Prostate gland (tissue), 2 donors: ENCODE data around the gene SLCO3A1. TPM values are rescaled to one million over a fixed set of nuclear protein-coding genes. Genes with fewer than 3 reads are reported as not detected.
"Not testable (repeated sequence)": the region's sequence is repeated elsewhere in the genome, so short reads cannot be mapped to it uniquely, and the experiment has no call there.

Source experiments
- DNase-seq: peaks from one replicate; pipeline ENCODE4 v3.0.0-alpha.2; 2019; ENCODE audit warnings: low spot score
- H3K27ac ChIP-seq, 2 donors: fragments of 200-600 bp; sonication (generic); 2 replicates each; pipeline ENCODE4 v1.5.1; 2017 to 2019
- H3K27me3 ChIP-seq: fragments of 200-600 bp; sonication (generic); replicated peaks from 2 replicates; pipeline ENCODE4 v1.5.1; 2019; ENCODE audit not compliant: insufficient read depth
- H3K36me3 ChIP-seq, 2 donors: fragments of 200-600 bp; sonication (generic); 1 replicate in 1 of 2; 2 replicates in 1 of 2; pipeline versions ENCODE4 v1.5.1 to v1.8.1; 2017 to 2019
- H3K4me1 ChIP-seq: fragments of 200-600 bp; sonication (generic); replicated peaks from 2 replicates; pipeline ENCODE4 v1.5.1; 2019
- H3K4me3 ChIP-seq, 2 donors: fragments of 200-600 bp; sonication (generic); 2 replicates each; pipeline ENCODE4 v1.5.1; 2017 to 2019
- H3K9me3 ChIP-seq: fragments of 200-600 bp; sonication (generic); 2 replicates; pipeline ENCODE4 v1.5.1; 2017
- CTCF ChIP-seq, 4 experiments: fragments of 200-600 bp in 2 of 4; fragments of 450-650 bp in 2 of 4; sonication (generic) in 2 of 4; IDR thresholded peaks; 1 replicate in 3 of 4; 2 replicates in 1 of 4; pipeline ENCODE4 v1.5.1; 2016 to 2019; ENCODE audit warnings: antibody characterized with exemption in 4 of 4, mild to moderate bottlenecking in 2 of 4, moderate library complexity in 2 of 4
- POLR2A ChIP-seq: fragments of 450-650 bp; IDR thresholded peaks from one replicate; pipeline ENCODE4 v1.6.1; 2016; ENCODE audit warnings: antibody characterized with exemption, mild to moderate bottlenecking
- POLR2AphosphoS5 ChIP-seq: sonication (generic); formaldehyde crosslinking; IDR thresholded peaks from one replicate; pipeline ENCODE4 v1.6.1; 2017; ENCODE audit warnings: antibody characterized with exemption
- WGBS: methylation state at CpG from one replicate; pipeline ENCODE4 v1.1.5; 2018; 5-methylcytosine and 5-hydroxymethylcytosine counted together
- intact Hi-C: fragments of 100-400 bp; cut with DNase I; formaldehyde crosslinking; loops from one replicate; pipeline ENCODE4 v1.14.2; 2022
- total RNA-seq, 2 donors: library from RNA; depleted of rRNA; stranded (reverse); fragments of >200 nt; gene quantifications; one replicate each; pipeline ENCODE4 v1.1.0, GENCODE V29; 2016

Gene SLCO3A1
- total RNA-seq, 2 donors from 2014 or later: 7.4 to 35.3 TPM

GRCh38 chr15:92062505-92062904 is 209.0 kb downstream of the SLCO3A1 start:
- no peak for DNase-seq
- no peaks in the 10 kb centered on the region for H3K9me3 ChIP-seq
- no peak overlapping the region for H3K4me3 ChIP-seq
- H3K4me1 ChIP-seq: no peaks in the 10 kb centered on the region
- 96% methylated on average over 5 of the region's 5 CpGs for WGBS
- intact Hi-C loops: no loop called here
- H3K27me3 ChIP-seq: no peaks in the 10 kb centered on the region
- H3K27ac ChIP-seq: no peak overlapping the region
- no peaks in the 10 kb centered on the region for H3K36me3 ChIP-seq
- TF ChIP-seq CTCF (IDR thresholded peaks at IDR 0.05): no peak
- no peak for TF ChIP-seq POLR2AphosphoS5
- TF ChIP-seq POLR2A: no peak

GRCh38 chr15:92068121-92068520 is 214.6 kb downstream of the SLCO3A1 start:
- Histone ChIP-seq H3K4me1 (no peaks in the 10 kb centered on the region), H3K36me3 (no peaks in the 10 kb centered on the region), H3K27ac (no peak overlapping the region), H3K27me3 (no peaks in the 10 kb centered on the region), H3K4me3 (no peak overlapping the region), H3K9me3 (no peaks in the 10 kb centered on the region)
- WGBS: 87% methylated on average over 7 of the region's 7 CpGs
- TF ChIP-seq POLR2A (no peak), CTCF (IDR thresholded peaks at IDR 0.05) (no peak), POLR2AphosphoS5 (no peak)
- no peak for DNase-seq
- intact Hi-C loops: no loop called here

- intact Hi-C loops: loop anchor here (10.0 kb wide), 1 partner anchor 125 kb away; no protein-coding TSS in a partner anchor
- TF ChIP-seq CTCF (IDR thresholded peaks at IDR 0.05): no peak
- TF ChIP-seq POLR2AphosphoS5: no peak
- no peak for TF ChIP-seq POLR2A
- 70% methylated on average over 20 of the region's 20 CpGs for whole genome bisulfite sequencing
- DNase-seq: no peak
- no peak overlapping the region for H3K27ac ChIP-seq
- H3K4me3 ChIP-seq: no peak overlapping the region
- H3K9me3 ChIP-seq: no peaks in the 10 kb centered on the region
- H3K4me1 ChIP-seq: no peaks in the 10 kb centered on the region
- H3K27me3 ChIP-seq: no peaks in the 10 kb centered on the region
- H3K36me3 ChIP-seq: no peaks in the 10 kb centered on the region
These were observed 216.1 kb downstream of the SLCO3A1 start for GRCh38 chr15:92069308-92070250.

- not testable (repeated sequence) for H3K27me3 ChIP-seq, DNase-seq, H3K4me1 ChIP-seq, H3K4me3 ChIP-seq, H3K36me3 ChIP-seq, H3K9me3 ChIP-seq, H3K27ac ChIP-seq
- intact Hi-C loops: loop anchor here (10.0 kb wide), 1 partner anchor 125 kb away; no protein-coding TSS in a partner anchor
- WGBS: 92% methylated on average over 8 of the region's 8 CpGs
These were observed 216.7 kb downstream of the SLCO3A1 start for GRCh38 chr15:92070251-92070650.

GRCh38 chr15:92071045-92071634 is 217.6 kb downstream of the SLCO3A1 start:
- Histone ChIP-seq H3K4me1 (no peaks in the 10 kb centered on the region), H3K36me3 (no peaks in the 10 kb centered on the region)
- WGBS: 71% methylated on average over 12 of the region's 12 CpGs

More at GRCh38 chr15:92071045-92071634, 217.6 kb downstream of the SLCO3A1 start:
- no peaks in the 10 kb centered on the region for H3K9me3 ChIP-seq
- no peaks in the 10 kb centered on the region for H3K27me3 ChIP-seq
- H3K27ac ChIP-seq: no peak overlapping the region
- DNase-seq: no peak
- TF ChIP-seq POLR2AphosphoS5 (no peak), POLR2A (no peak), CTCF (IDR thresholded peaks at IDR 0.05) (no peak)
- intact Hi-C loops: loop anchor here (10.0 kb wide), 1 partner anchor 126 kb away; no protein-coding TSS in a partner anchor
- no peak overlapping the region for H3K4me3 ChIP-seq
